Panc1 (cell line): ENCODE measurements around the gene PHF20. TPM values are rescaled to one million over a fixed set of nuclear protein-coding genes. Genes with fewer than 3 reads are reported as not detected.

Experiments
- ATAC-seq: fragments of 200-7000 bp; cut with Tn5 transposase; 2 replicates; pipeline ENCODE4 v1.9.1; 2020; ENCODE audit warnings: mild to moderate bottlenecking, moderate library complexity
- BruUV-seq: library from RNA; stranded (reverse); fragments of 400-500 nt; replicated peaks from 2 replicates; lab custom pipeline; 2021; lab: Mats Ljungman, UMichigan
- CTCF ChIA-PET: fragments of 300-600 bp; sonication (Branson Sonifier 250); formaldehyde crosslinking; loops from one replicate; lab custom pipeline; 2022; ENCODE audit warnings: antibody characterized with exemption; lab: Charles Lee
- POLR2A ChIA-PET: fragments of 300-600 bp; sonication (Branson Sonifier 250); formaldehyde crosslinking; loops from one replicate; lab custom pipeline; 2022; ENCODE audit warnings: antibody characterized with exemption; lab: Charles Lee
- DNase-seq: peaks from one replicate; pipeline ENCODE4 v3.0.0-alpha.2; 2010; ENCODE audit warnings: low read depth, low spot score
- H3K27ac ChIP-seq: 2 replicates; pipeline ENCODE4 v1.5.1; 2011; ENCODE audit warnings: mild to moderate bottlenecking, low read length, inconsistent platforms
- H3K27me3 ChIP-seq: fragments of 200-500 bp; sonication (Bioruptor generic); 2 replicates; pipeline ENCODE4 v1.6.0; 2014; ENCODE audit warnings: low read length, inconsistent platforms; ENCODE audit not compliant: control insufficient read depth, insufficient read depth
- H3K36me3 ChIP-seq: fragments of 200-500 bp; sonication (Bioruptor generic); 2 replicates; pipeline ENCODE4 v1.5.1; 2014; ENCODE audit warnings: inconsistent platforms, mild to moderate bottlenecking, low read length, moderate library complexity; ENCODE audit not compliant: control insufficient read depth, insufficient read depth
- H3K4me1 ChIP-seq: 2 replicates; pipeline ENCODE4 v1.5.1; 2011; ENCODE audit warnings: inconsistent platforms, mild to moderate bottlenecking, low read length, moderate library complexity; ENCODE audit not compliant: control insufficient read depth, insufficient read depth
- H3K4me3 ChIP-seq, 2 experiments: 2 replicates each; pipeline ENCODE4 v1.5.1; 2011 to 2012; ENCODE audit warnings: low read depth in 2 of 2, low read length in 2 of 2, mild to moderate bottlenecking in 2 of 2, inconsistent platforms in 1 of 2, moderate library complexity in 1 of 2
- H3K9me3 ChIP-seq: fragments of 200-500 bp; sonication (Bioruptor generic); 2 replicates; pipeline ENCODE4 v1.5.1; 2014; ENCODE audit warnings: low read depth, mild to moderate bottlenecking, inconsistent platforms, low read length, moderate library complexity; ENCODE audit not compliant: control insufficient read depth, insufficient read depth
- CTCF ChIP-seq: fragments of 450-650 bp; IDR thresholded peaks from 2 replicates; pipeline ENCODE4 v1.5.1; 2017; ENCODE audit warnings: mild to moderate bottlenecking
- POLR2AphosphoS5 ChIP-seq: IDR thresholded peaks from 2 replicates; pipeline ENCODE4 v1.6.1; 2012; ENCODE audit warnings: mild to moderate bottlenecking, low read depth, low read length, moderate library complexity
- REST ChIP-seq, 2 experiments: IDR thresholded peaks; 2 replicates each; pipeline ENCODE4 v1.6.1; 2011 to 2012; ENCODE audit warnings: low read depth in 2 of 2, control low read depth in 1 of 2, low read length in 1 of 2, mild to moderate bottlenecking in 1 of 2, moderate library complexity in 1 of 2; ENCODE audit not compliant: insufficient read depth in 1 of 2
- SIN3A ChIP-seq: IDR thresholded peaks from 2 replicates; pipeline ENCODE4 v1.6.1; 2012; ENCODE audit warnings: low read depth, mild to moderate bottlenecking, low read length, moderate library complexity, borderline replicate concordance; ENCODE audit not compliant: insufficient read depth
- TCF7L2 ChIP-seq: IDR thresholded peaks from 2 replicates; pipeline ENCODE4 v1.6.1; 2011; ENCODE audit warnings: mild to moderate bottlenecking, low read depth, low read length, inconsistent platforms
- in situ Hi-C: cut with HindIII; loops from 2 replicates; pipeline ENCODE4 v1.10.0; 2016; ENCODE audit warnings: low sequenced_read_pairs, low pct_unique_long_range_greater_than_20kb
- intact Hi-C: fragments of 100-400 bp; cut with micrococcal nuclease; formaldehyde crosslinking; loops from one replicate; pipeline ENCODE4 v1.10.0; 2022; ENCODE audit not compliant: unreplicated experiment
- total RNA-seq: library from RNA; stranded (reverse); gene quantifications from one replicate; pipeline ENCODE4 v1.2.1, GENCODE V29; 2021; ENCODE audit not compliant: unreplicated experiment

Gene PHF20
- total RNA-seq, 1 experiment from 2014 or later: 51.5 TPM

DNA sequence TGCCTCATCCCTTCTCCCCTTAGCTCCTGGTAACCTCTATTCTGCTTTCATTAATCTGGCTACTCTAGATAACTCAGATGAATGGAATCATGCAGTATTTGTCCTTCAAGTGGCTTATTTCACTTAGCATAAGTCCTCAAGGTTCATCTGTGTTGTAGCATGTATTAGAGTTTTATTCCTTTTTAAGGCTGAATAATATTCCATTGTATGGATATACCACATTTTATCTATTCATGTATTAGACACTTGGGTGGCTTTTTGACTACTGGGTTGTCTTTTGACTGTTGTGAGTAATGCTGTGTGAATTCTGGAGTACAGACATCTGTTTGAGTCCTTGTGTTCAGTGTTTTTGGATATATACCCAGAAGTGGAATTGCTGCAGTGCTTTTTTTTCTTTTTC lies 58.4 kb downstream of the PHF20 start:
- intact Hi-C loops (no loop called here), in situ Hi-C loops (no loop called here)
- ATAC-seq (no peak), DNase-seq (no peak)
- H3K27ac ChIP-seq: no peak overlapping the region
- no peaks in the 10 kb centered on the region for H3K9me3 ChIP-seq
- H3K36me3 ChIP-seq: no peaks in the 10 kb centered on the region
- no peaks in the 10 kb centered on the region for H3K27me3 ChIP-seq
- H3K4me1 ChIP-seq: no peaks in the 10 kb centered on the region
- ChIA-PET CTCF (no interaction called here), POLR2A (no interaction called here)
- TF ChIP-seq POLR2AphosphoS5 (no peak), CTCF (no peak)
- no peak overlapping the region for H3K4me3 ChIP-seq
- no TSS peak for BruUV-seq

DNA sequence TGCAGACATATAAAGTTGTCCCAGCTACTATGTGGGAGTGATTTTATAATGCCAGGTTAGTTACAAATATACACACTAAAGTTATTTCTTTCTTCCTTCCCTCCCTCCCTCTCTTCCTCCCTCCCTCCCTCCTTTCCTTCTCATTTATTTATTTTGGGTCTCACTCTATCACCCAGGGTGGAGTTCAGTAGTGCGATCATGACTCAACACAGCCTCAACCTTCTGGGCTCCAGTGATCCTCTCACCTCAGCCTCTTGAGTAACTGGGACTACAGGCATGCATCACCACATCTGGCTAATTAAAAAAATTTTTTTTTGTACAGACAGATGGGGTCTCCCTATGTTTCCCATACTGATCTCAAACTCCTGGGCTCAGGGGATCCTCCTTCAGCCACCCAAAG lies 59.2 kb downstream of the PHF20 start:
- no TSS peak for BruUV-seq
- no peak overlapping the region for H3K27ac ChIP-seq
- H3K4me1 ChIP-seq: no peaks in the 10 kb centered on the region
- POLR2A ChIA-PET: interaction anchor here (0.6 kb wide), 1 partner anchor 162 kb away, joined by 12 read pairs; no protein-coding TSS in a partner anchor
- intact Hi-C loops (no loop called here), in situ Hi-C loops (no loop called here)
- H3K4me3 ChIP-seq: no peak overlapping the region
- no peak for DNase-seq
- H3K27me3 ChIP-seq: no peaks in the 10 kb centered on the region
- no peaks in the 10 kb centered on the region for H3K9me3 ChIP-seq
- ATAC-seq: no peak
- no peak for TF ChIP-seq REST (IDR thresholded peaks at IDR 0.05; ENCODE audit: insufficient read depth in 1 of 2, low read depth in 2 of 2, low read length in 1 of 2)
- no peak for TF ChIP-seq SIN3A
- no peak for TF ChIP-seq TCF7L2
- no peak for TF ChIP-seq CTCF
- TF ChIP-seq POLR2AphosphoS5: no peak
- H3K36me3 ChIP-seq: no peaks in the 10 kb centered on the region
- CTCF ChIA-PET: no interaction called here
